RWPE1 (cell line): ENCODE results near the gene ADD3.

ENCODE experiments used
- CTCF ChIA-PET: fragments of 350-600 bp; sonication (Branson Sonifier 250); formaldehyde crosslinking; extraction: SDS; loops from one replicate; lab custom pipeline; 2021; lab: Yijun Ruan, JAX
- POLR2A ChIA-PET: fragments of 400-600 bp; formaldehyde crosslinking; extraction: SDS; loops from one replicate; lab custom pipeline; 2020; ENCODE audit warnings: antibody characterized with exemption; ENCODE audit not compliant: low non-redundant PET; lab: Yijun Ruan, JAX
- DNase-seq: peaks from one replicate; pipeline ENCODE4 v3.0.0; 2012; ENCODE audit warnings: low spot score
- H3K27ac ChIP-seq: fragments of 450-650 bp; 2 replicates; pipeline ENCODE4 v1.5.1; 2017
- CTCF ChIP-seq: fragments of 450-650 bp; conservative IDR thresholded peaks from 2 replicates; pipeline ENCODE4 v1.5.1; 2017; ENCODE audit warnings: low read depth, mild to moderate bottlenecking

The ADD3 gene

GRCh38 chr10:109992485-109992884 lies 15.3 kb upstream of the ADD3 start:
- POLR2A ChIA-PET: no interaction called here
- no peak for DNase-seq
- TF ChIP-seq CTCF: no peak
- no peak overlapping the region for H3K27ac ChIP-seq
- CTCF ChIA-PET: no interaction called here

GRCh38 chr10:109993551-109994330 lies 14.0 kb upstream of the ADD3 start:
- POLR2A ChIA-PET: no interaction called here
- DNase-seq: no peak
- CTCF ChIA-PET: no interaction called here
- no peak overlapping the region for H3K27ac ChIP-seq
- no peak for TF ChIP-seq CTCF

- ChIA-PET CTCF (no interaction called here), POLR2A (no interaction called here)
- TF ChIP-seq CTCF: no peak
- DNase-seq: no peak
- no peak overlapping the region for H3K27ac ChIP-seq
These were observed 12.8 kb upstream of the ADD3 start for GRCh38 chr10:109994711-109995577.

- no peak for TF ChIP-seq CTCF
- DNase-seq: no peak
- ChIA-PET POLR2A (no interaction called here), CTCF (no interaction called here)
- H3K27ac ChIP-seq: no peak overlapping the region
These were observed 12.2 kb upstream of the ADD3 start for GRCh38 chr10:109995595-109995994.

- DNase-seq: no peak
- no peak overlapping the region for H3K27ac ChIP-seq
- ChIA-PET POLR2A (no interaction called here), CTCF (interaction anchor here (0.9 kb wide), 1 partner anchor 109 kb away, joined by 3 read pairs; no protein-coding TSS in a partner anchor)
- no peak for TF ChIP-seq CTCF
These were observed 11.6 kb upstream of the ADD3 start for GRCh38 chr10:109996225-109996624.

- TF ChIP-seq CTCF: no peak
- no peak for DNase-seq
- ChIA-PET POLR2A (no interaction called here), CTCF (interaction anchor here (0.9 kb wide), 1 partner anchor 110 kb away, joined by 3 read pairs; no protein-coding TSS in a partner anchor)
- H3K27ac ChIP-seq: no peak overlapping the region
These were observed 11.0 kb upstream of the ADD3 start for GRCh38 chr10:109996766-109997171.
